IPS DF 19.7 (cell line): Measurements from ENCODE around the gene SCN1B.
"Not testable (repeated sequence)": the region's sequence is repeated elsewhere in the genome, so short reads cannot be mapped to it uniquely, and the experiment has no call there.

Experiments used
- DNase-seq: peaks from one replicate; pipeline ENCODE4 v3.0.0-alpha.2; 2013; ENCODE audit warnings: low read depth, low spot score

SCN1B gene

GRCh38 chr19:35015954-35016351, 14.3 kb upstream of the SCN1B start:
- no peak for DNase-seq

- DNase-seq = no peak
These were observed 12.8 kb upstream of the SCN1B start for GRCh38 chr19:35017507-35017906.

- no peak for DNase-seq
These were observed 11.9 kb upstream of the SCN1B start for GRCh38 chr19:35018379-35018778.

- DNase-seq = no peak
These were observed 11.1 kb upstream of the SCN1B start for GRCh38 chr19:35019144-35019543.

GRCh38 chr19:35021016-35021415, 9.3 kb upstream of the SCN1B start:
- no peak for DNase-seq

- DNase-seq = no peak
These were observed 8.7 kb upstream of the SCN1B start for GRCh38 chr19:35021596-35021995.

GRCh38 chr19:35022460-35022859, 7.8 kb upstream of the SCN1B start:
- no peak for DNase-seq

- DNase-seq = no peak
These were observed 6.8 kb upstream of the SCN1B start for GRCh38 chr19:35023428-35023827.

GRCh38 chr19:35024095-35024494, 6.2 kb upstream of the SCN1B start:
- DNase-seq = no peak

- DNase-seq = no peak
These were observed 4.3 kb upstream of the SCN1B start for GRCh38 chr19:35025969-35026368.

- no peak for DNase-seq
These were observed 3.9 kb upstream of the SCN1B start for GRCh38 chr19:35026418-35026817.

- DNase-seq = no peak
These were observed 3.3 kb upstream of the SCN1B start for GRCh38 chr19:35027009-35027408.

GRCh38 chr19:35027851-35028599, 2.2 kb upstream of the SCN1B start:
- no peak for DNase-seq

GRCh38 chr19:35028600-35028885, 1.7 kb upstream of the SCN1B start:
- not testable (repeated sequence) for DNase-seq

GRCh38 chr19:35029275-35029736, 964 bp upstream of the SCN1B start:
- not testable (repeated sequence) for DNase-seq

- no peak for DNase-seq
These were observed 473 bp upstream of the SCN1B start for GRCh38 chr19:35029737-35030256.

GRCh38 chr19:35031072-35031881, 1.0 kb downstream of the SCN1B start:
- DNase-seq = no peak

GRCh38 chr19:35032356-35032865, 2.1 kb downstream of the SCN1B start:
- no peak for DNase-seq

- no peak for DNase-seq
These were observed 3.1 kb downstream of the SCN1B start for GRCh38 chr19:35033067-35034004.

GRCh38 chr19:35034005-35034502, 3.8 kb downstream of the SCN1B start:
- DNase-seq = no peak
